Measurements from ENCODE around the gene ARSB.

The ARSB gene

DNA sequence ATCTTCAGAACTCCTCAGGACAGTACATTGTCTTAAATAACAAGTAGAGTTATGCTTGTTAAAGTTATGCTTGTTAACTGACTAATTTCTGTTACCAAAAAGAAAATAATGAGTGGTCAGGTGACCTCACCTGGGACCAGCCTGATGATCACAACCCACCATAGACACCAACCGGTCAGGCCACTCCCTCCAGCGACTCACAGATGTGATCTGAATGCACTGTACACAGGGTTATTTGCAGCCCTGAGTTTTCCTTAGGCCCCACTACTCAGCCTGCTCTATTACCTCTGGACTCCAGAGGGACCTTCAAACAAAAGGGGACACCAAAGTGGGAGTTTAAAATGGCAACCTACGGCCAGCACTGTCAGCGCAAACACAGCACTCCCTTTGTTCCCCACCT lies 55.3 kb downstream of the ARSB start:
- no peak for DNase-seq

DNA sequence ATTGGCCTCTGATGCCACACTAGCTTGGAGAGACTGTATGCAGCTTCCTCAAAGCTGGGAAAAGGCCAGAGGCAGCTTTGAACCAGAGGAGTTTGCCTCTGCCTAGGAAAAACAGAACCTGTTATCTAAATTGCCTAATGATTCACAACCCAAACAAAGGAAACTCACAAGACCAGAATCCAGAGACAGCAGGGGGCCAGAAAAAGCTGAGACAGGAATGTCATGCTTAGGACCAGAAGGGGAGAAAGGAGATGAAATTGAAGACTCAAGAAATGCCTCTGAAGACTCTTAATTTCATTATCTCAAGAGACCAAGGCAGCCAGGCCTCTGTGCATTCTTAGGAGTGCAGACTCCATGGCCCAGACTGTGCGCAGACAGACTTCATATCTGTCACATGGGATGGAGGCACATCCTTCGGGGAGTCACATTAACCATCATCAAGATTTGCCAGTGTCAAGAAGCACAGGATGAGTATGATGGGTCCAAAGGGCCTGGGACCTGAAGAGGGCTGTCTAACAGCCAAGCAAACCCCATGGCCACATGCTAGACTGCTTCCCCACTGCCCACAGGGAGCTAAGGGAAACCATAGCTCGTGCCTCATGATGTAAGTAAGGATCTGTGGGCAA lies 57.3 kb downstream of the ARSB start:
- peak; percentile 3 for DNase-seq

GRCh38 chr5:78926252-78926651 lies 58.9 kb downstream of the ARSB start:
- no peak for DNase-seq

GRCh38 chr5:78925129-78925876 lies 59.8 kb downstream of the ARSB start:
- no peak for DNase-seq

GRCh38 chr5:78923622-78923970 lies 61.5 kb downstream of the ARSB start:
- no peak for DNase-seq

GRCh38 chr5:78922879-78923621 lies 62.1 kb downstream of the ARSB start:
- no peak for DNase-seq

DNA sequence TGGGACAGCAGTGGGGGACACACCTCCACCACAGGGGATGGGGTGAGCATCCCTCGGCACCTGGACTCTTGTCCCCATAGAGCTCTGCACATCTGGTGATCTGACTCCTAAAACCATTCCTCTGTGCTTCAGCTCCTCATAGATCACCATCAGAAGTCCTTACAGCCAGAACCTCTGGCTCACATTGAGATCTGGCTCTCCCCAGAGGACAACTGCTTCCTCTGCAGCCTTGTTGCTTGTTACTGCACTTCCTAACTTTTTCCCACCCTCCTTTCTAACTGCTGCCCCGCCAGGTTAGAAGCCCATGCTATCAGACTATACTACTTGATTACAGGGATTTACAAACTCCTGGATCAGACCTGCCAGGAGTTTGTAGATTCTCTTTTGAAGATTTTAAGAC lies 64.5 kb downstream of the ARSB start:
- peak; percentile 34 for DNase-seq

DNA sequence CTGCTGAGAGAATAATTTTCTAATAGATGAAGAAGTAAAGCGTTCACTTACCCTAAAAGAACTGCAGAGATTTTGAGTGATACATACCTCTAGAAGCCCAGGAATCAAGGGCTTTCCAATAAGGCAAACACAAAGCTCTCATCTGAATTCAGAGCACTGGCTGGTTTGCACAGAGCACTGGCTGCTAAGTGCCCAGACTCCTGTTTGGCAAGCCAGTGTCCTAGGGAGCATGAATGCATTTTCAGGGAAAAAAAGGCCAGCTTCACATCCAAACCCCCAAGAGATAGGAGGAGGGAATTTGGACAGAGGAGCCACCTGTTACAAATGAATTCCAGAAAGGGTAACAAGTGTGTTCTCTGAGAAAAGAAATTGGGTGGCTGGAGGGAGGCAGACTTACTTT lies 65.3 kb downstream of the ARSB start:
- no peak for DNase-seq

- no peak for DNase-seq
These were observed 69.1 kb downstream of the ARSB start for GRCh38 chr5:78916044-78916443.

DNA sequence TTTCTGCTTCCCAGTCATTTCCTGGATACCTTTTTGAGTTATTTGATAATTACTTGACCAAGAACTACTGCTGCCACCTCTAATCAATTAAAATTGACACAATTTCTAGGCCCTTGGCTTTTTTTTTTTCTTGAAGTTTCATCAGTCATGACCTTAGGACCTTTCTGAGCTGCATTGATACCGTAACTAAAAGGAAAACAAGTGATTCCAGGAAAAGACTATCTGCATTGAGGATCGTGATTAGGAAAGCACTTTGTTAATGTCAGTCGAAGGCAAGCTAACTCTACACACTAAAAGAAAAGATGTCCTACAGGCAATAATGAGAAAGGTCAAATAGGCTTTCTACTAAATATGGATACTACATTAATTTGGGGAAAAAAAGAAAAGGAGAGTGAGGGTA lies 69.9 kb downstream of the ARSB start:
- no peak for DNase-seq

- no peak for DNase-seq
These were observed 72.3 kb downstream of the ARSB start for GRCh38 chr5:78912811-78913210.

GRCh38 chr5:78912085-78912771 lies 72.9 kb downstream of the ARSB start:
- no peak for DNase-seq

GRCh38 chr5:78909224-78909983 lies 75.7 kb downstream of the ARSB start:
- peak; percentile 41 for DNase-seq

DNA sequence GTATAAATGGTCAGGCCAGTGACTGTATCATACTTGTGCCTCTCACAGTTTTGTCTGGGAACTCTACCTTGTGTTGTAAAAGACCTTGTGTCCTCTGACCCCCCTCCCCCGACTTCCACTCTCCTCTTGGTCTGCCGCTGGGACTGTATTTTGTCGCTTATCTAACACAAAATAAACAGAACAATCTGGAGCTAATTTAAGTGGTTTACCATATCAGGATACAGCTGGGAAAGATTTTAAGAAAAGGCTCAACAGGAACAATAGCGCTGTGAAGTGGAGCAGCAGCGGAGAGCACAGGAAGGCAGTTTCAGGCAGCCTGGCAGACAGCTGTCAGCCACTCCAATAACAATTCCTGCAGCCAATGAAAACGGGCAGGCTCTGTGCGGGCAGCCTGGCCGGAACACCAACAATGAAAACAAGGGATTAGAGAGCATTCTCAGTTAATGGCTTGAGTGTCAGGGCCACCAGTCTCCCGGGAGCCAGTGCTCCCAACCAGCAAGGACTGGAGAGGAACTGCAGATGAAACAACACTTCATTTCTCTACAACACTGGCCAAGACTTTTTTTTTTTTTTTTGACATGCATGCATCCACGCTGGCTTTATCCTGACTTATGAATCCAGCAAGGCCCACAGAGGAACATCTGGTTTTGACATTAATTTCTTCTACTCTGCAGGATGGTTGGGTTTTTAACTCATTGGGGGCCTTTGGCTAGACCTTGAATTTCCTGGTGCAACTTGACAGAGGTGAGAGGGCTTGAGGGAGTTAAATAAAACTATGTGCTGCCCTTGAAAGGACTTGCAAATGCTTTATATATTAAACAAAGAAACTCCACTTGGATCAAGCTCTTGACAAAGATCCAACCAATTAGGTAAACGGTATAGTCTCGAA lies 76.7 kb downstream of the ARSB start:
- peak; percentile 78 for DNase-seq

DNA sequence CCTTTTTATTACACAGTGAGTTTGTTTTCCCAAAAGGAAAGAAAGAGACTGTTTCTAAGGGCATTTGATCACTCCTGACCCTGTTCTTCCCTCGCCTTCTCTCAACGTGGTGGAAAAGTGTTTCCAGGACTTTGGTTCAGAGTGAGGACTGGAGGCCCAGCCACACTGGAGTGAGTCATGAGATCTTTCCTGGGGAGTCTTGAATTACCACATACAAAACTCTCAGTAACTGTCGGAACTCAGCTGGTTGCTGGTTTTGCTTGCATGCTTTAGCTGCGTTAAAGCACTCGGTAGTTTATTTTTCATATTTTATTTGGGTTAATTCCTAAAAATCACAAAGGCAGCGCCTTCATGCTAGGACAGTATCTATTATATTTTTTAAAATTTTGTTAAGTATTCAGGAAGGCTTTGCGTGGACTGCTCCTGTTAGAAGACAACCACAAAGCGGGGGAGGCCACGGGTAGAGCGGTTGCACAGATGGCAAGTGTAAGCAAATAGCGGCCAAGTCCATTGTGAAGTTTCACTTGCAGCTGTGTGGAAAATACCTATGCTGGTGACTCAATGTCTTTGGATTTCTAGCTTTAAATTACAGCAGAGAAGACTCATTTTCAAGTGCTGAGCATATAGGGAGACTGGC lies 77.7 kb downstream of the ARSB start:
- DNase-seq = peak; percentile 94

DNA sequence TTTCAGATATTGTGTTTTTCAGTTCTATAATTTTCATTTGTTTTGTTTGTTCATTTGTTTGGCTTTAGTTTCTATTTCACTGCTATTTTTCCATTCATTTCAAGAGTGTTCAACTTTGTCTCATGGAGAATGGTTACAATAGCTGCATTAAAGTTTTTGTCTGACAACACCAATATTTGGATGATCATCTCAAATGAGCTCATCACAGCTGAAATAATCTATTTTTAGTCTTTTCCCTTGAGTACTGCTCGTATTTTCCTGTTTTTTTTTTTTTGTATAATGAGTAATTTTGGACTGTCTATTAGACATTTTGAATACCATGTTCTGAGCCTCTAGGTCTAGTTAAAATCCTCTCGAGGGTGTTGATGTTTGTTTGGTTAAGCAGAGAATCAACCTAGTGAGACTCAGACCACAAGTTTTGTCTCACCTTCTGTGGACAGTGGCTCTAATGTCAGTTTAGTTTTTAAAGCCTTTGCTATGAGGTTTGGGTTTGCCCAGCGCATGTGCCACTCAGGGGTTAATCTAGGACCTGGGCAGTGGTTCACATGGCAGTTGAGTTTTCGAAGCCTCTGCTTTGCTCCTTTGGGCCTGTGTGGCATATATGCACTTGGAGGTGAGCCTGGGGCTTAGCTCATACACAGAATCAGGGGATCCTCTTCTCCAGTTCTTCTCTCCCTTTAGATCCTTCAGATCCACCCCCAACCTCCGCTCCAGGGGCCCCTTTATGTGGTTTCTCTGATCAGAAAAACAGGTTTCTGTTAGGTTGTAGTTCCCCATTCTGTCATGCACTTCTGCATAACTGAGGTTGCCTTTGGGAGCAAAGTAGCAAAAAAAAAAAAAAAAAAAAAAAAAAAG lies 79.8 kb downstream of the ARSB start:
- peak; percentile 96 for DNase-seq

GRCh38 chr5:78903861-78904260 lies 81.2 kb downstream of the ARSB start:
- DNase-seq = no peak

DNA sequence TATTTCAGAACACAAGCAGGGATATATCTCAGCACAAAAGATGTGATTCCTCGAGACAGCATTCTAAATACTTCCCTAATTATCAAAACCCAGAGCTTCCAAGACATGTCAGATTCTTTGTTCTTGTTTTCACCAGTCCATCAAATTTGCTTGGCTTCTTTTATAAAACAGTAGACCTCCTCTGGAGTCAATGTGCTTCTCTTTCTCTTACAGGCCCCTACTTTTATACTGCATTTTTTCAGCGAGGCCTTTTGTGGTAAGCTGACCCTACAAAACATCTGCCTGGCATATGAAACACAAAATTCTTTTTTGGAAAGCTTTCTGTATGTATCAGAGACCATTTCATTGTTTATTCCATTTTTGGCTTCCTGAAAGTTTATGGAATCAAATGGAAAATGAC lies 81.8 kb downstream of the ARSB start:
- DNase-seq = no peak

DNA sequence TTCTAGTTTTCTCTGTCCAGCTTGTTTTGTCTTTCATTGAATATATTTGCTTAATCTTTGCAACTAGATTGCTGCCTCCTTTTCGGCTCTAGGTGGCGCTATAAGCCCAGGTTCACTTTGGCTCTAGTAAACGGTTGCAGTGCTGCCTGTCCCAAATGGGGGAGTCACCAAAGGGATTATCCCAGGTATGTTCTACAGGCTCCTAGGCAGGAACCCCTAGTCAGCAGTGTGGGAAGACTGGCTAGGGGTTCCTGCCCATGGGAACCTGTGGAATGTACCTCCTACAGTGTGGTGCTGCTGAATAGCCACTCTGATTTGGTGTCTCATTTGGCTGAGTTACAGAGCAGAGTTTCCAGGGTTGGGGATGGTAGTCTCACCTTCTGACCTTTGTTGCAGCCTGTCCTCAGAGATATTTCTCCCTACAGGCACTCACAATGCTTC lies 85.2 kb downstream of the ARSB start:
- peak; percentile 60 for DNase-seq

GRCh38 chr5:78896132-78896531 lies 89.0 kb downstream of the ARSB start:
- DNase-seq = no peak

All from MV-4-11 (cell line).